Measurements from ENCODE around the gene PHF20.

DNA sequence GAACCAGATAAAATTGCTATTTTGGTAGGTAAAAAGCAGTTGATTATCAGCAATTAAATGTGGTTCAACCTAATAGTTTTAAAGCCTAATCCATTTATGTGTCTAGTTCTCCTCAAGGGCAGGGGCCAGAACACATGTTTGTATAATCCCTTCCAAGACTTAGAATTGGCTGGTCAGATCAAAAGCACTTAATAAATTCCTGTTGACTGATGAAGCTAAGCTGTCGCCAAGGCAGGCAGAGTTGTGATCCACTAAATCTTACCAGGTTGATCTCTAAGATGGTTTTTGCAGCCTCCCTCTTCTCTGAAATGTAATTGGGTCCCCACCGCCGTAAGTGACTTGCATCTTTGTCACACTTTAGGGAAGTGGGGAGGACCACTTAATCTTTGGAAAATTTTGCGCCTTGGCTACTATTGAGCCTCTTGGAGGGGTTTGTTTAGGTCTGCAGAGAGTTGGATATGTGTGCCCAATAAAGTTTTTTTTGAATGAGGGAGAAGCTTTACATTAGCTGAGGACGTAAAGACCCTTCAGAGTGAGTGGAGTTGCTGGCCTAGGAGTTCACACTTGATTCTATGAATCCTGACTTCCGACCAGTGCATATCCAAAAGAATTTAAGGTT, 65.9 kb downstream of the PHF20 start:
- TF ChIP-seq CTCF (IDR thresholded peaks at IDR 0.05) (no peak), POLR2A (IDR thresholded peaks at IDR 0.05) (no peak)

Measured in gastroesophageal sphincter (tissue), 3 donors.